Right hindlimb (tissue), 1 donor: ENCODE results near the gene ARHGAP22.

Source experiments
- DNase-seq: peaks from one replicate; pipeline ENCODE4 v3.0.0-alpha.2; 2018

Gene ARHGAP22

GRCh38 chr10:48411510-48411909 is 193.4 kb downstream of the ARHGAP22 start:
- DNase-seq: no peak

GRCh38 chr10:48410503-48410902 is 194.4 kb downstream of the ARHGAP22 start:
- DNase-seq: no peak

GRCh38 chr10:48406658-48407057 is 198.2 kb downstream of the ARHGAP22 start:
- no peak for DNase-seq

- DNase-seq: no peak
Observed at GRCh38 chr10:48406204-48406603, 198.7 kb downstream of the ARHGAP22 start.

- no peak for DNase-seq
Observed at GRCh38 chr10:48404646-48405045, 200.2 kb downstream of the ARHGAP22 start.

GRCh38 chr10:48400850-48401220 is 204.0 kb downstream of the ARHGAP22 start:
- no peak for DNase-seq

- no peak for DNase-seq
Observed at GRCh38 chr10:48400129-48400849, 204.6 kb downstream of the ARHGAP22 start.

- no peak for DNase-seq
Observed at GRCh38 chr10:48399551-48399950, 205.3 kb downstream of the ARHGAP22 start.

- no peak for DNase-seq
Observed at GRCh38 chr10:48399056-48399541, 205.8 kb downstream of the ARHGAP22 start.

- no peak for DNase-seq
Observed at GRCh38 chr10:48398261-48398660, 206.6 kb downstream of the ARHGAP22 start.
